Spleen (tissue), 11 donors: ENCODE data around the gene EFCC1. TPM values are rescaled to one million over a fixed set of nuclear protein-coding genes. Genes with fewer than 3 reads are reported as not detected.

Experiments used
- DNase-seq: peaks from one replicate; pipeline ENCODE4 v3.0.0-alpha.2; 2020
- H3K27ac ChIP-seq, 8 donors: fragments of 200-600 bp; sonication (generic) in 7 of 8; 1 replicate in 4 of 8; 2 replicates in 4 of 8; pipeline versions ENCODE4 v1.5.0 to v1.8.0; 2016 to 2021; ENCODE audit warnings: inconsistent platforms in 4 of 8, mild to moderate bottlenecking in 4 of 8, moderate library complexity in 1 of 8
- H3K27me3 ChIP-seq, 7 donors: fragments of 200-600 bp; sonication (generic) in 6 of 7; replicated peaks in 1 of 7; 1 replicate in 4 of 7; 2 replicates in 3 of 7; pipeline versions ENCODE4 v1.5.0 to v1.8.0; 2016 to 2021; ENCODE audit warnings: inconsistent platforms in 3 of 7, mild to moderate bottlenecking in 1 of 7
- H3K36me3 ChIP-seq, 6 donors: fragments of 200-600 bp; sonication (generic) in 5 of 6; 1 replicate in 4 of 6; 2 replicates in 2 of 6; pipeline versions ENCODE4 v1.5.0 to v1.8.0; 2016 to 2021; ENCODE audit warnings: inconsistent platforms in 2 of 6
- H3K4me1 ChIP-seq, 6 donors: fragments of 200-600 bp; sonication (generic) in 5 of 6; 1 replicate in 3 of 6; 2 replicates in 3 of 6; pipeline versions ENCODE4 v1.5.0 to v1.8.0; 2016 to 2021; ENCODE audit warnings: inconsistent platforms in 3 of 6
- H3K4me3 ChIP-seq, 8 donors: fragments of 200-600 bp; sonication (generic) in 7 of 8; 1 replicate in 4 of 8; 2 replicates in 4 of 8; pipeline versions ENCODE4 v1.5.0 to v1.8.0; 2016 to 2021; ENCODE audit warnings: inconsistent platforms in 4 of 8, mild to moderate bottlenecking in 4 of 8, moderate library complexity in 2 of 8
- H3K9me3 ChIP-seq, 8 donors: fragments of 200-600 bp; sonication (generic) in 7 of 8; 1 replicate in 4 of 8; 2 replicates in 4 of 8; pipeline versions ENCODE4 v1.5.0 to v1.8.0; 2016 to 2021; ENCODE audit warnings: inconsistent platforms in 4 of 8
- POLR2A ChIP-seq, 3 donors: fragments of 450-650 bp; IDR thresholded peaks; one replicate each; pipeline ENCODE4 v1.5.1; 2017; ENCODE audit warnings: antibody characterized with exemption in 3 of 3, mild to moderate bottlenecking in 1 of 3
- POLR2AphosphoS5 ChIP-seq, 3 donors: sonication (generic); formaldehyde crosslinking; IDR thresholded peaks; one replicate each; pipeline ENCODE4 v1.5.1; 2017; ENCODE audit warnings: antibody characterized with exemption in 3 of 3
- WGBS, 5 donors: extraction: QIAGEN DNeasy Blood & Tissue Kit in 3 of 5; methylation state at CpG; one replicate each; pipeline versions ENCODE4 v1.1.5 to v1.1.7; 2013 to 2018; 5-methylcytosine and 5-hydroxymethylcytosine counted together
- intact Hi-C: fragments of 100-400 bp; cut with DNase I; formaldehyde crosslinking; loops from one replicate; pipeline ENCODE4 v1.15.0; 2023; ENCODE audit warnings: low total_unique reads
- polyA plus RNA-seq, 3 donors: library from polyadenylated mRNA; stranded (reverse); fragments of 200-250 nt; gene quantifications; one replicate each; pipeline ENCODE4 v1.2.1, GENCODE V29; 2013
- total RNA-seq, 7 donors: library from RNA; depleted of rRNA in 3 of 7; stranded (reverse); fragments of >200 nt in 3 of 7; fragmentation: NEBNext Ultra II Directional in 4 of 7; extraction: Animal tissue kit (Norgen Biotek cat#: 25700) in 4 of 7; gene quantifications; one replicate each; pipeline versions ENCODE4 v1.1.0 to v1.2.1, GENCODE V29; 2016 to 2021
- TF ChIP-seq, protein P1 (sequence below), 11 experiments: fragments of 200-600 bp in 7 of 11; fragments of 450-650 bp in 4 of 11; sonication (generic) in 4 of 11; IDR thresholded peaks in 8 of 11; conservative IDR thresholded peaks in 3 of 11; 1 replicate in 7 of 11; 2 replicates in 4 of 11; pipeline versions ENCODE4 v1.4.0 to v1.8.0; 2016 to 2021; ENCODE audit warnings: antibody characterized with exemption in 11 of 11, inconsistent platforms in 4 of 11, mild to moderate bottlenecking in 1 of 11
- donor health status: healthy with polysubstance abuse.
- donor health status: DM: no; HTN: no; CAD: no; lungs with moderate emphysema.
- donor health status: DM: no; HTN: no; CAD: no.
- donor health status: Bipolar disorder and iron deficiency.
- donor health status: healthy.
- donor health status: DM: no; HTN: no; CAD: no.
- donor health status: DM: yes; HTN: yes; CAD: no.

EFCC1 gene
- total and polyA plus RNA-seq, 10 donors: 2.0 to 11.2 (median 8.1) TPM

DNA sequence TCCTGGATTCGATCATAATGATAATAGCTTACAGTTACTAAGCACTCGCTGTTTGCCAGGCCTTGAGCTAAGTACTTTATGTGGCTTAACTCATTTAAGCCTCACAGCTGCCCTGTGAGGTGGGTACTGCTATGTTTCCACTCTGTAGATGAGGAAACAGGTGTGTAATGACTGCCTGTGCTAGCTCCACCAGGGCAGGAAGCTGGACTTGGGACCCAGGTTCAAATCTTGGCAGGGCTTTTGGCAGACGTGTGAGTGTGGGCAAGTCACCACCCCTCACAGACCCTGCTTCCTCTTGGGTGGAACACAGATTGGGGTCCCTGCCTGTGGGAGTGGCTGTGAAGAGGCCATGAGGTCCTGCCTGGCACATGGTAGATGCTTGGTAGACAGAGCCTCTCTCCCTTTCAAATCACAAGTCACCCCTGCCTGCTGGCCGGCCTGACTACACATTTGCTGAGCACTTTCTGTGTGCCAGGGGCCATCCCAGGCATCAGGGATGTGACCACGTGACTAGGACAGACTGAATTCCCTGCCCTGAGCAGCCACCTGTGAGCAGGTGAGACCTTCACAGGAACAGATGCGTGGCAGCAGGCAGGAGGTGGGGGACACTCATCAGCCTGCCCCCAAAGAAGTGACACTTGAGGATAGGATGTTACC is 3.7 kb downstream of the EFCC1 start:
- peaks cover 28 to 89% (median 67%) of the 10 kb centered on the region in 6 donors for H3K4me1 ChIP-seq
- TF ChIP-seq, protein P1, sequence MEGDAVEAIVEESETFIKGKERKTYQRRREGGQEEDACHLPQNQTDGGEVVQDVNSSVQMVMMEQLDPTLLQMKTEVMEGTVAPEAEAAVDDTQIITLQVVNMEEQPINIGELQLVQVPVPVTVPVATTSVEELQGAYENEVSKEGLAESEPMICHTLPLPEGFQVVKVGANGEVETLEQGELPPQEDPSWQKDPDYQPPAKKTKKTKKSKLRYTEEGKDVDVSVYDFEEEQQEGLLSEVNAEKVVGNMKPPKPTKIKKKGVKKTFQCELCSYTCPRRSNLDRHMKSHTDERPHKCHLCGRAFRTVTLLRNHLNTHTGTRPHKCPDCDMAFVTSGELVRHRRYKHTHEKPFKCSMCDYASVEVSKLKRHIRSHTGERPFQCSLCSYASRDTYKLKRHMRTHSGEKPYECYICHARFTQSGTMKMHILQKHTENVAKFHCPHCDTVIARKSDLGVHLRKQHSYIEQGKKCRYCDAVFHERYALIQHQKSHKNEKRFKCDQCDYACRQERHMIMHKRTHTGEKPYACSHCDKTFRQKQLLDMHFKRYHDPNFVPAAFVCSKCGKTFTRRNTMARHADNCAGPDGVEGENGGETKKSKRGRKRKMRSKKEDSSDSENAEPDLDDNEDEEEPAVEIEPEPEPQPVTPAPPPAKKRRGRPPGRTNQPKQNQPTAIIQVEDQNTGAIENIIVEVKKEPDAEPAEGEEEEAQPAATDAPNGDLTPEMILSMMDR (IDR thresholded peaks at IDR 0.05 in 8 of 11, conservative IDR thresholded peaks at IDR 0.05 in 3 of 11): no peak
- no peak for TF ChIP-seq POLR2AphosphoS5 (IDR thresholded peaks at IDR 0.05)
- peak overlapping the region in 1 of 8 donors; percentile 81 for H3K4me3 ChIP-seq
- no peak for DNase-seq
- 75 to 81% (median 79%) methylated on average over 5 to 6 of the region's 6 CpGs for WGBS, 5 donors
- H3K36me3 ChIP-seq: no peaks in the 10 kb centered on the region
- peaks cover 0 to 50% (median 31%) of the 10 kb centered on the region in 7 donors for H3K27me3 ChIP-seq
- peak overlapping the region in 7 of 8 donors; percentile 36 to 72 (median 60) for H3K27ac ChIP-seq
- intact Hi-C loops: no loop called here
- H3K9me3 ChIP-seq: no peaks in the 10 kb centered on the region

DNA sequence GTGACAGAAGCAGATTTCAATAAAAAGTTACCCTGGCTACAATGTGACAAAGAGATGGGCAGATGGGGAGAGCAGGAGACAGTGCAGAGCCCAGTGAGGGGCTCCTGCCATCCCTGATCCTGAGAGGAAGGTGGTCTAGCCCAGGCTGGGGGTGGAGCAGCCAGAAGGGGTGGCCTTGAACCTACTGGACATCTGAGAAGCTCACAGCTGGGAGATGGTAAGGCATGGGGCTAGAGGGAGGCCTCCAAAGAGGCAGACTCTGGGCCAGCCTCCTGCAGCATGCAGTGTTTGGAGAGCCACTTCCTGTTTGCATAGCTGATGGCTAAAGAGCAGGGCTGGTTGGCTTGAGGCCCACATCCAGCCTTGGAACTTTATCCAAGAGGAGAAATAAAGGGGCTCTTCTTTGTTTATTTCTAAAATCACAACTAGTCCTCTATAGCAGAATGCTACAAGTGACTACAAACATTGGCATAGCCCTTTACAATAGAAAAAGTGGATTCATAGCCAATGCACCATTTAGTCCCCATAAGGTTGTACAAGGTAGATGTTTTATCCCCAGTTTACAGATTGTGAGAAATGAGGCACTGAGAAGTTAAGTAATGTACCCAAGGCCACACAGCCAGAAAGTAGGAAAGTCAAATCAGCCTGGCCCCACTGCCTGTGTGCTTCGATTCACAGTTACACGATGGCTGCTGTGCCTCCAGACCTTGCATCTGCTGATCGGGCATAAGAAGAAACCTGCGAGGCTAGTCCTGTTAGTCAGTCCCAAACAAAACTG is 4.6 kb downstream of the EFCC1 start:
- Histone ChIP-seq H3K36me3 (no peaks in the 10 kb centered on the region), H3K4me3 (no peak overlapping the region), H3K4me1 (peaks cover 28 to 89% (median 66%) of the 10 kb centered on the region in 6 donors), H3K27ac (peak overlapping the region in 7 of 8 donors; percentile 36 to 72 (median 60)), H3K9me3 (no peaks in the 10 kb centered on the region), H3K27me3 (peaks cover 0 to 42% (median 28%) of the 10 kb centered on the region in 7 donors)
- WGBS, 5 donors: 82 to 94% (median 90%) methylated on average over 4 of the region's 4 CpGs
- peak in 2 of 3 donors; percentile 60 to 61 for TF ChIP-seq POLR2AphosphoS5 (IDR thresholded peaks at IDR 0.05)
- TF ChIP-seq POLR2A (IDR thresholded peaks at IDR 0.05): no peak
- DNase-seq: no peak
- intact Hi-C loops: no loop called here

DNA sequence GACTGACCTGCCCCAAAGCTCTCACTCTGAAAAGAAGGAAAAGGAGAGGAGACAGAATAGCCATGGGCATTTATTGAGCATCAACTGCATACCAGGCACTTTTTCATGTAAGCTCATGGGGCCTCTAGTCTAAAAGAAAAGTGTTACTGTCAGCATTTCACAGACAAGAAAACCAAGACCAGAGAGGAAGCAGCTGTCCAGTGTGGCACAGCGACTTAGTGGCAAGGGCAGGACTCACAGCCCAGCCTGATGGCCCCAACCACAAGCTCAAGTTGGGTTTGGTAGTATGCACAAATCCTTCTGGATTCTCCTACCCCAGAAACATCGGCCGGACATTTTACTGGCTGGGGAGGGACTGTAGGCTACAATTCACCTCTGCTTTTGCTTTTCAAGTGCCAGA is 5.8 kb downstream of the EFCC1 start:
- no peak for TF ChIP-seq POLR2AphosphoS5 (IDR thresholded peaks at IDR 0.05)
- TF ChIP-seq POLR2A (IDR thresholded peaks at IDR 0.05): no peak
- TF ChIP-seq, protein P1 (IDR thresholded peaks at IDR 0.05 in 8 of 11, conservative IDR thresholded peaks at IDR 0.05 in 3 of 11): no peak
- DNase-seq: no peak
- intact Hi-C loops: no loop called here
- peak overlapping the region in 4 of 8 donors; percentile 16 to 72 (median 66) for H3K27ac ChIP-seq
- no peaks in the 10 kb centered on the region for H3K9me3 ChIP-seq
- H3K36me3 ChIP-seq: no peaks in the 10 kb centered on the region
- H3K27me3 ChIP-seq: peaks cover 0 to 31% (median 17%) of the 10 kb centered on the region in 7 donors
- H3K4me3 ChIP-seq: no peak overlapping the region
- 69 to 84% (median 76%) methylated on average over 3 of the region's 3 CpGs for WGBS, 5 donors
- H3K4me1 ChIP-seq: peaks cover 24 to 86% (median 57%) of the 10 kb centered on the region in 6 donors

DNA sequence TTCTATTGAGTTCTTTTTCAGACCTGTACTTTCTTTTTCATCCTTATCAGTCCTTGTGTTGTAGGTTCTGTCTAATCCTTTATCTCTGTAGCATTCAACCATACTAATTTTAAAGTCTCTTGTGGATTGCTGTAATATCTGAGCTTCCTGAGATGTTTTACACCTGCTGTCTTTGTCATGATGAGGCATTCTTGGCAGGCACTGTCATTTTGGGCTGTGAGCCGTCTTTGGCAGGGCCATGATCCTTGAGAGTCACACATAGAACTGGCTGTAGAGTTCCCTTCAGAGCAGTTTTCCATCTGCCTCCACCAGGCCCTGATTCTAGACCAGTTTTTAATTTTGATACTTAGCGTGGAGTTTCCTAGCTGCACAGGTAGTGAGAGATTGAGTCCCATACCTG is 6.7 kb downstream of the EFCC1 start:
- Histone ChIP-seq H3K27ac (peak overlapping the region in 3 of 8 donors; percentile 14 to 72 (median 32)), H3K36me3 (no peaks in the 10 kb centered on the region), H3K4me1 (peaks cover 17 to 78% (median 47%) of the 10 kb centered on the region in 6 donors), H3K9me3 (no peaks in the 10 kb centered on the region), H3K4me3 (no peak overlapping the region), H3K27me3 (peaks cover 0 to 22% (median 8%) of the 10 kb centered on the region in 7 donors)
- TF ChIP-seq POLR2AphosphoS5 (IDR thresholded peaks at IDR 0.05) (no peak), POLR2A (IDR thresholded peaks at IDR 0.05) (no peak)
- TF ChIP-seq, protein P1 (IDR thresholded peaks at IDR 0.05 in 8 of 11, conservative IDR thresholded peaks at IDR 0.05 in 3 of 11): no peak
- intact Hi-C loops: no loop called here
- DNase-seq: no peak
- 78 to 89% (median 79%) methylated on average over 2 of the region's 2 CpGs for WGBS, 5 donors
